SK-N-SH (cell line): ENCODE data around the gene PCSK5. TPM values are rescaled to one million over a fixed set of nuclear protein-coding genes. Genes with fewer than 3 reads are reported as not detected.

Source experiments
- CTCF ChIA-PET: fragments of 300-600, 350-600 bp; formaldehyde crosslinking; extraction: SDS; loops from one replicate; lab custom pipeline; 2021; lab: Yijun Ruan, JAX
- POLR2A ChIA-PET: fragments of 350-600 bp; sonication (Branson Sonifier 250); formaldehyde crosslinking; extraction: SDS; loops from one replicate; lab custom pipeline; 2020; ENCODE audit warnings: antibody characterized with exemption, inconsistent platforms; lab: Yijun Ruan, JAX
- DNase-seq: peaks from one replicate; pipeline ENCODE4 v3.0.0; 2012
- H2AFZ ChIP-seq: fragments of 200-600 bp; sonication (generic); 2 replicates; pipeline ENCODE4 v1.8.1; 2016; ENCODE audit warnings: antibody characterized with exemption, mild to moderate bottlenecking, low read depth
- H3F3A ChIP-seq: fragments of 200-600 bp; sonication (generic); replicated peaks from 2 replicates; pipeline ENCODE3; 2016; ENCODE audit warnings: antibody characterized with exemption, mild to moderate bottlenecking; ENCODE audit not compliant: insufficient read depth
- H3K27ac ChIP-seq, 2 experiments: fragments of 200-500 bp in 1 of 2; fragments of 200-600 bp in 1 of 2; sonication (Bioruptor generic) in 1 of 2; sonication (generic), shearing (Covaris generic) in 1 of 2; 2 replicates each; pipeline versions ENCODE4 v1.5.1 to v1.6.1; 2014 to 2016; ENCODE audit warnings: low read depth in 2 of 2, inconsistent platforms in 1 of 2, low read length in 1 of 2, mild to moderate bottlenecking in 1 of 2, mixed read lengths in 1 of 2
- H3K27me3 ChIP-seq: fragments of 200-600 bp; sonication (generic), shearing (Covaris generic); 2 replicates; pipeline ENCODE4 v1.6.1; 2016; ENCODE audit warnings: mixed run types; ENCODE audit not compliant: insufficient read depth
- H3K36me3 ChIP-seq, 2 experiments: fragments of 200-500 bp in 1 of 2; fragments of 200-600 bp in 1 of 2; sonication (Bioruptor generic) in 1 of 2; sonication (generic) in 1 of 2; replicated peaks in 1 of 2; 2 replicates each; pipeline versions ENCODE3 to v1.5.1; 2014 to 2016; ENCODE audit warnings: low read length in 1 of 2, mild to moderate bottlenecking in 1 of 2; ENCODE audit not compliant: insufficient read depth in 2 of 2, control insufficient read depth in 1 of 2
- H3K4me1 ChIP-seq, 2 experiments: fragments of 200-500 bp in 1 of 2; fragments of 200-600 bp in 1 of 2; sonication (Bioruptor generic) in 1 of 2; sonication (generic), shearing (Covaris generic) in 1 of 2; 2 replicates each; pipeline versions ENCODE4 v1.5.1 to v1.6.1; 2014 to 2016; ENCODE audit warnings: low read depth in 1 of 2, low read length in 1 of 2, mixed run types in 1 of 2; ENCODE audit not compliant: insufficient read depth in 2 of 2, control insufficient read depth in 1 of 2
- H3K4me2 ChIP-seq: fragments of 200-600 bp; sonication (generic), shearing (Covaris generic); 2 replicates; pipeline ENCODE4 v1.6.1; 2017; ENCODE audit warnings: mixed run types
- H3K4me3 ChIP-seq, 2 experiments: fragments of 200-500 bp in 1 of 2; fragments of 200-600 bp in 1 of 2; sonication (Bioruptor generic) in 1 of 2; sonication (generic), shearing (Covaris generic) in 1 of 2; 2 replicates each; pipeline versions ENCODE4 v1.5.1 to v1.8.1; 2014 to 2016; ENCODE audit warnings: low read depth in 2 of 2, inconsistent platforms in 1 of 2, low read length in 1 of 2, mild to moderate bottlenecking in 1 of 2, mixed read lengths in 1 of 2, moderate library complexity in 1 of 2
- H3K79me2 ChIP-seq: fragments of 200-600 bp; sonication (generic); 2 replicates; pipeline ENCODE4 v1.8.1; 2017; ENCODE audit warnings: mild to moderate bottlenecking; ENCODE audit not compliant: insufficient read depth
- H3K9ac ChIP-seq: fragments of 200-600 bp; sonication (generic); 2 replicates; pipeline ENCODE4 v1.6.1; 2017; ENCODE audit warnings: mixed run types
- H3K9me2 ChIP-seq: fragments of 200-600 bp; sonication (generic); 2 replicates; pipeline ENCODE4 v1.6.1; 2017; ENCODE audit warnings: mixed run types
- H3K9me3 ChIP-seq: fragments of 200-600 bp; sonication (generic); 2 replicates; pipeline ENCODE4 v1.6.1; 2017; ENCODE audit warnings: mixed run types, mild to moderate bottlenecking, moderate library complexity
- H4K20me1 ChIP-seq: fragments of 200-600 bp; sonication (generic); 2 replicates; pipeline ENCODE4 v1.6.1; 2017; ENCODE audit warnings: mild to moderate bottlenecking, mixed run types; ENCODE audit not compliant: insufficient read depth
- EZH2phosphoT487 ChIP-seq: fragments of 200-600 bp; sonication (generic); IDR thresholded peaks from 2 replicates; pipeline ENCODE4 v1.6.1; 2017; ENCODE audit warnings: low read depth, mixed run types, mild to moderate bottlenecking, antibody characterized with exemption, moderate library complexity, borderline replicate concordance
- FOXM1 ChIP-seq: IDR thresholded peaks from 2 replicates; pipeline ENCODE4 v1.4.0; 2012; ENCODE audit warnings: low read depth, mild to moderate bottlenecking
- MEF2A ChIP-seq: IDR thresholded peaks from 2 replicates; pipeline ENCODE4 v1.4.0; 2012; ENCODE audit warnings: low read depth, borderline replicate concordance
- NFIC ChIP-seq: IDR thresholded peaks from 2 replicates; pipeline ENCODE4 v1.4.0; 2012; ENCODE audit warnings: borderline replicate concordance
- POLR2AphosphoS5 ChIP-seq: IDR thresholded peaks from 2 replicates; pipeline ENCODE4 v1.6.1; 2012; ENCODE audit warnings: low read depth, low read length
- RAD21 ChIP-seq: IDR thresholded peaks from 2 replicates; pipeline ENCODE4 v1.6.1; 2012; ENCODE audit warnings: mild to moderate bottlenecking, low read length
- RCOR1 ChIP-seq: fragments of 150-350 bp; IDR thresholded peaks from 2 replicates; pipeline ENCODE4 v1.6.1; 2017; ENCODE audit warnings: antibody characterized with exemption, low read length
- RXRA ChIP-seq: IDR thresholded peaks from 2 replicates; pipeline ENCODE4 v1.4.0; 2012; ENCODE audit warnings: low read depth, mild to moderate bottlenecking, borderline replicate concordance
- SMC3 ChIP-seq: IDR thresholded peaks from 2 replicates; pipeline ENCODE4 v1.6.1; 2012; ENCODE audit warnings: low read depth, low read length, improper control_type of control experiment
- TAF1 ChIP-seq: IDR thresholded peaks from 2 replicates; pipeline ENCODE4 v1.6.1; 2012; ENCODE audit warnings: low read depth, mild to moderate bottlenecking, low read length, moderate library complexity, borderline replicate concordance
- TCF12 ChIP-seq: IDR thresholded peaks from 2 replicates; pipeline ENCODE4 v1.4.0; 2012
- USF1 ChIP-seq: IDR thresholded peaks from 2 replicates; pipeline ENCODE4 v1.4.0; 2012; ENCODE audit warnings: low read depth, borderline replicate concordance
- WGBS: methylation state at CpG from one replicate; pipeline ENCODE4 v1.1.6; 2017; ENCODE audit warnings: low lambda C conversion rate; 5-methylcytosine and 5-hydroxymethylcytosine counted together
- polyA plus RNA-seq, 3 experiments: library from polyadenylated mRNA; depleted of rRNA; stranded (reverse); fragments of >200 nt; gene quantifications; 2 replicates each; pipeline ENCODE4 v1.2.3, GENCODE V29; 2012
- TF ChIP-seq, protein P1 (sequence below): IDR thresholded peaks from 2 replicates; pipeline ENCODE4 v1.4.0; 2012; ENCODE audit warnings: low read depth
- TF ChIP-seq, protein P2 (sequence below): fragments of 150-350 bp; IDR thresholded peaks from 2 replicates; pipeline ENCODE4 v1.6.1; 2017; ENCODE audit warnings: antibody characterized with exemption, low read length, low read depth, borderline replicate concordance
- TF ChIP-seq, protein P3 (sequence below): fragments of 200-600 bp; sonication (generic); IDR thresholded peaks from 2 replicates; pipeline ENCODE4 v1.6.1; 2017; ENCODE audit warnings: antibody characterized with exemption, mild to moderate bottlenecking, moderate library complexity

The PCSK5 gene
- polyA plus RNA-seq, 1 of the 3 experiments (the other 2 are of a cell fraction): 0.08 TPM

- H3K4me3 ChIP-seq: no peak overlapping the region
- POLR2A ChIA-PET: no interaction called here
- H3K36me3 ChIP-seq: no peaks in the 10 kb centered on the region
- 8% methylated on average over 2 of the region's 2 CpGs for WGBS
- no peak for DNase-seq
- CTCF ChIA-PET: no interaction called here
- no peaks in the 10 kb centered on the region for H3K9me2 ChIP-seq
- H3K79me2 ChIP-seq: no peaks in the 10 kb centered on the region
- TF ChIP-seq, protein P1, sequence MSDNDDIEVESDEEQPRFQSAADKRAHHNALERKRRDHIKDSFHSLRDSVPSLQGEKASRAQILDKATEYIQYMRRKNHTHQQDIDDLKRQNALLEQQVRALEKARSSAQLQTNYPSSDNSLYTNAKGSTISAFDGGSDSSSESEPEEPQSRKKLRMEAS: no peak
- TF ChIP-seq TCF12: no peak
- no peak for TF ChIP-seq RAD21
- TF ChIP-seq SMC3: no peak
- no peak for TF ChIP-seq RCOR1
- no peak for TF ChIP-seq EZH2phosphoT487
- no peaks in the 10 kb centered on the region for H3K9me3 ChIP-seq
- H3K27me3 ChIP-seq: peaks cover 13% of the 10 kb centered on the region; the same call in 1 of the 2 replicates
- no peak overlapping the region for H3K4me2 ChIP-seq
- no peaks in the 10 kb centered on the region for H4K20me1 ChIP-seq
- H2AFZ ChIP-seq: no peak overlapping the region
- H3K4me1 ChIP-seq: no peaks in the 10 kb centered on the region
- no peak overlapping the region for H3K9ac ChIP-seq
- H3K27ac ChIP-seq: no peak overlapping the region
- H3F3A ChIP-seq: no peaks in the 10 kb centered on the region
Observed at GRCh38 chr9:76198336-76198735, 307.9 kb downstream of the PCSK5 start.

GRCh38 chr9:76200315-76200714, 309.8 kb downstream of the PCSK5 start:
- Histone ChIP-seq H3K4me3 (no peak overlapping the region), H3K36me3 (no peaks in the 10 kb centered on the region), H3K4me2 (no peak overlapping the region), H3K9ac (no peak overlapping the region), H3K27ac (no peak overlapping the region), H3K4me1 (no peaks in the 10 kb centered on the region), H2AFZ (no peak overlapping the region), H4K20me1 (no peaks in the 10 kb centered on the region), H3K27me3 (peaks cover 13% of the 10 kb centered on the region; the same call in 1 of the 2 replicates), H3F3A (no peaks in the 10 kb centered on the region), H3K79me2 (no peaks in the 10 kb centered on the region), H3K9me2 (no peaks in the 10 kb centered on the region), H3K9me3 (no peaks in the 10 kb centered on the region)
- ChIA-PET CTCF (interaction anchor here (0.8 kb wide), 1 partner anchor 103 kb away, joined by 3 read pairs; no protein-coding TSS in a partner anchor), POLR2A (no interaction called here)
- TF ChIP-seq, protein P1: no peak
- no peak for TF ChIP-seq MEF2A
- TF ChIP-seq, protein P2, sequence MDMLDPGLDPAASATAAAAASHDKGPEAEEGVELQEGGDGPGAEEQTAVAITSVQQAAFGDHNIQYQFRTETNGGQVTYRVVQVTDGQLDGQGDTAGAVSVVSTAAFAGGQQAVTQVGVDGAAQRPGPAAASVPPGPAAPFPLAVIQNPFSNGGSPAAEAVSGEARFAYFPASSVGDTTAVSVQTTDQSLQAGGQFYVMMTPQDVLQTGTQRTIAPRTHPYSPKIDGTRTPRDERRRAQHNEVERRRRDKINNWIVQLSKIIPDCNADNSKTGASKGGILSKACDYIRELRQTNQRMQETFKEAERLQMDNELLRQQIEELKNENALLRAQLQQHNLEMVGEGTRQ: no peak
- TF ChIP-seq POLR2AphosphoS5: no peak
- no peak for TF ChIP-seq USF1
- no peak for TF ChIP-seq TAF1
- TF ChIP-seq EZH2phosphoT487: no peak
- TF ChIP-seq NFIC: no peak
- TF ChIP-seq, protein P3, sequence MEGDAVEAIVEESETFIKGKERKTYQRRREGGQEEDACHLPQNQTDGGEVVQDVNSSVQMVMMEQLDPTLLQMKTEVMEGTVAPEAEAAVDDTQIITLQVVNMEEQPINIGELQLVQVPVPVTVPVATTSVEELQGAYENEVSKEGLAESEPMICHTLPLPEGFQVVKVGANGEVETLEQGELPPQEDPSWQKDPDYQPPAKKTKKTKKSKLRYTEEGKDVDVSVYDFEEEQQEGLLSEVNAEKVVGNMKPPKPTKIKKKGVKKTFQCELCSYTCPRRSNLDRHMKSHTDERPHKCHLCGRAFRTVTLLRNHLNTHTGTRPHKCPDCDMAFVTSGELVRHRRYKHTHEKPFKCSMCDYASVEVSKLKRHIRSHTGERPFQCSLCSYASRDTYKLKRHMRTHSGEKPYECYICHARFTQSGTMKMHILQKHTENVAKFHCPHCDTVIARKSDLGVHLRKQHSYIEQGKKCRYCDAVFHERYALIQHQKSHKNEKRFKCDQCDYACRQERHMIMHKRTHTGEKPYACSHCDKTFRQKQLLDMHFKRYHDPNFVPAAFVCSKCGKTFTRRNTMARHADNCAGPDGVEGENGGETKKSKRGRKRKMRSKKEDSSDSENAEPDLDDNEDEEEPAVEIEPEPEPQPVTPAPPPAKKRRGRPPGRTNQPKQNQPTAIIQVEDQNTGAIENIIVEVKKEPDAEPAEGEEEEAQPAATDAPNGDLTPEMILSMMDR: no peak
- no peak for TF ChIP-seq FOXM1
- TF ChIP-seq RXRA: no peak
- DNase-seq: no peak
- 7% methylated on average over 5 of the region's 5 CpGs for WGBS
